Esophagus muscularis mucosa (tissue), 4 donors: Measurements from ENCODE around the gene PHGDH.

ENCODE experiments used
- CTCF ChIP-seq, 3 experiments: fragments of 200-600 bp in 2 of 3; fragments of 450-650 bp in 1 of 3; sonication (generic) in 2 of 3; IDR thresholded peaks; one replicate each; pipeline ENCODE4 v1.5.1; 2017 to 2019; ENCODE audit warnings: antibody characterized with exemption in 3 of 3, mild to moderate bottlenecking in 2 of 3, moderate library complexity in 1 of 3
- EP300 ChIP-seq: sonication (generic); formaldehyde crosslinking; IDR thresholded peaks from one replicate; pipeline ENCODE4 v1.6.1; 2017; ENCODE audit warnings: antibody characterized with exemption
- POLR2A ChIP-seq: fragments of 450-650 bp; IDR thresholded peaks from one replicate; pipeline ENCODE4 v1.6.1; 2017; ENCODE audit warnings: antibody characterized with exemption, moderate library complexity, mild to moderate bottlenecking, low read depth
- POLR2AphosphoS5 ChIP-seq, 2 donors: sonication (generic); formaldehyde crosslinking; IDR thresholded peaks; one replicate each; pipeline ENCODE4 v1.6.1; 2017; ENCODE audit warnings: antibody characterized with exemption in 2 of 2

GRCh38 chr1:119787776-119788175 is 76.0 kb downstream of the PHGDH start:
- TF ChIP-seq CTCF (IDR thresholded peaks at IDR 0.05) = no peak
- TF ChIP-seq POLR2A = no peak
- TF ChIP-seq POLR2AphosphoS5 (IDR thresholded peaks at IDR 0.05) = no peak
- TF ChIP-seq EP300 = no peak
